ENCODE results near the gene LARGE2. TPM values are rescaled to one million over a fixed set of nuclear protein-coding genes. Genes with fewer than 3 reads are reported as not detected.

LARGE2 gene
- total and polyA plus RNA-seq, 2 of the 13 experiments (the other 11 are each of a cell fraction or from before 2014, with no cell fraction given) = 8.5 to 21.6 TPM

GRCh38 chr11:45899448-45900174 lies 22.8 kb upstream of the LARGE2 start (continued):
- no peak for TF ChIP-seq NR1H2 (CRISPR knock-in tag; IDR thresholded peaks at IDR 0.05; ENCODE audit: borderline replicate concordance, low read depth)
- peak; percentile 16; the same call in 1 of the 2 replicates for TF ChIP-seq TGIF2 (CRISPR knock-in tag; IDR thresholded peaks at IDR 0.05)
- TF ChIP-seq HDAC1 (CRISPR knock-in tag; IDR thresholded peaks at IDR 0.05) = no peak
- no peak for TF ChIP-seq ZNF264 (CRISPR knock-in tag; IDR thresholded peaks at IDR 0.05)
- TF ChIP-seq, protein P1, sequence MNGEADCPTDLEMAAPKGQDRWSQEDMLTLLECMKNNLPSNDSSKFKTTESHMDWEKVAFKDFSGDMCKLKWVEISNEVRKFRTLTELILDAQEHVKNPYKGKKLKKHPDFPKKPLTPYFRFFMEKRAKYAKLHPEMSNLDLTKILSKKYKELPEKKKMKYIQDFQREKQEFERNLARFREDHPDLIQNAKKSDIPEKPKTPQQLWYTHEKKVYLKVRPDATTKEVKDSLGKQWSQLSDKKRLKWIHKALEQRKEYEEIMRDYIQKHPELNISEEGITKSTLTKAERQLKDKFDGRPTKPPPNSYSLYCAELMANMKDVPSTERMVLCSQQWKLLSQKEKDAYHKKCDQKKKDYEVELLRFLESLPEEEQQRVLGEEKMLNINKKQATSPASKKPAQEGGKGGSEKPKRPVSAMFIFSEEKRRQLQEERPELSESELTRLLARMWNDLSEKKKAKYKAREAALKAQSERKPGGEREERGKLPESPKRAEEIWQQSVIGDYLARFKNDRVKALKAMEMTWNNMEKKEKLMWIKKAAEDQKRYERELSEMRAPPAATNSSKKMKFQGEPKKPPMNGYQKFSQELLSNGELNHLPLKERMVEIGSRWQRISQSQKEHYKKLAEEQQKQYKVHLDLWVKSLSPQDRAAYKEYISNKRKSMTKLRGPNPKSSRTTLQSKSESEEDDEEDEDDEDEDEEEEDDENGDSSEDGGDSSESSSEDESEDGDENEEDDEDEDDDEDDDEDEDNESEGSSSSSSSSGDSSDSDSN (CRISPR knock-in tag; IDR thresholded peaks at IDR 0.05) = peak; percentile 91; the same call in 1 of the 2 replicates
- TF ChIP-seq, protein P2, sequence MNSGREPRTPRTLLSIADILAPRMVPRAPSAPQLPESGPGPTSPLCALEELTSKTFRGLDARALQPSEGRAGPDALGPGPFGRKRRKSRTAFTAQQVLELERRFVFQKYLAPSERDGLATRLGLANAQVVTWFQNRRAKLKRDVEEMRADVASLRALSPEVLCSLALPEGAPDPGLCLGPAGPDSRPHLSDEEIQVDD (CRISPR knock-in tag; IDR thresholded peaks at IDR 0.05; ENCODE audit: borderline replicate concordance) = no peak
- no peak for TF ChIP-seq ZNF430 (CRISPR knock-in tag; IDR thresholded peaks at IDR 0.05)
- peak; percentile 19; the same call in 1 of the 2 replicates for TF ChIP-seq RXRA (CRISPR knock-in tag; IDR thresholded peaks at IDR 0.05)
- TF ChIP-seq TFAP4 (IDR thresholded peaks at IDR 0.05; ENCODE audit: borderline replicate concordance, low read depth) = no peak
- no peak for TF ChIP-seq ZNF878 (CRISPR knock-in tag; IDR thresholded peaks at IDR 0.05)
- TF ChIP-seq WIZ (CRISPR knock-in tag; IDR thresholded peaks at IDR 0.05) = peak; percentile 56; the same call in 1 of the 2 replicates
- no peak for TF ChIP-seq ZNF629 (CRISPR knock-in tag; conservative IDR thresholded peaks at IDR 0.05)
- TF ChIP-seq ZFP90 (CRISPR knock-in tag; IDR thresholded peaks at IDR 0.05; ENCODE audit: borderline replicate concordance) = no peak
- TF ChIP-seq ZNF547 (CRISPR knock-in tag; IDR thresholded peaks at IDR 0.05) = 0 out of 2 replicates have a peak, but pooled peaks have one; percentile 37
- peak; percentile 40 for TF ChIP-seq SAP130 (CRISPR knock-in tag; IDR thresholded peaks at IDR 0.05; ENCODE audit: low read depth)
- no peak for TF ChIP-seq SNAI1 (CRISPR knock-in tag; IDR thresholded peaks at IDR 0.05; ENCODE audit: borderline replicate concordance)
- 0 out of 2 replicates have a peak, but pooled peaks have one; percentile 54 for TF ChIP-seq ZNF451 (CRISPR knock-in tag; IDR thresholded peaks at IDR 0.05)
- TF ChIP-seq, protein P3, sequence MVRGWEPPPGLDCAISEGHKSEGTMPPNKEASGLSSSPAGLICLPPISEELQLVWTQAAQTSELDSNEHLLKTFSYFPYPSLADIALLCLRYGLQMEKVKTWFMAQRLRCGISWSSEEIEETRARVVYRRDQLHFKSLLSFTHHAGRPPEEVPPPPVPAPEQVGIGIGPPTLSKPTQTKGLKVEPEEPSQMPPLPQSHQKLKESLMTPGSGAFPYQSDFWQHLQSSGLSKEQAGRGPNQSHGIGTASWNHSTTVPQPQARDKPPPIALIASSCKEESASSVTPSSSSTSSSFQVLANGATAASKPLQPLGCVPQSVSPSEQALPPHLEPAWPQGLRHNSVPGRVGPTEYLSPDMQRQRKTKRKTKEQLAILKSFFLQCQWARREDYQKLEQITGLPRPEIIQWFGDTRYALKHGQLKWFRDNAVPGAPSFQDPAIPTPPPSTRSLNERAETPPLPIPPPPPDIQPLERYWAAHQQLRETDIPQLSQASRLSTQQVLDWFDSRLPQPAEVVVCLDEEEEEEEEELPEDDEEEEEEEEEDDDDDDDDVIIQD (CRISPR knock-in tag; IDR thresholded peaks at IDR 0.05; ENCODE audit: low read depth) = no peak
- no peak for TF ChIP-seq KLF13 (CRISPR knock-in tag; IDR thresholded peaks at IDR 0.05)
- TF ChIP-seq ATF3 (CRISPR knock-in tag; IDR thresholded peaks at IDR 0.05) = peak; percentile 75
- no peak for TF ChIP-seq ZKSCAN8 (CRISPR knock-in tag; IDR thresholded peaks at IDR 0.05; ENCODE audit: borderline replicate concordance)
- peak; percentile 94 for TF ChIP-seq RBM22 (optimal IDR thresholded peaks at IDR 0.05; ENCODE audit: low read length)
- TF ChIP-seq ZNF75D (CRISPR knock-in tag; IDR thresholded peaks at IDR 0.05; ENCODE audit: borderline replicate concordance) = no peak
- no peak for TF ChIP-seq SIN3B (IDR thresholded peaks at IDR 0.05; ENCODE audit: low read length)
- TF ChIP-seq IRX3 (CRISPR knock-in tag; IDR thresholded peaks at IDR 0.05; ENCODE audit: borderline replicate concordance, low read depth) = no peak

Data from HepG2 (cell line).